HCT116 (cell line): ENCODE measurements around the gene KRTAP19-5. TPM values are rescaled to one million over a fixed set of nuclear protein-coding genes. Genes with fewer than 3 reads are reported as not detected.

Experiments
- ATAC-seq: fragments of 200-7000 bp; cut with Tn5 transposase; 2 replicates; pipeline ENCODE4 v1.9.1; 2020; ENCODE audit warnings: mild to moderate bottlenecking, moderate library complexity
- BruUV-seq: library from RNA; stranded (reverse); fragments of 400-500 nt; replicated peaks from 2 replicates; lab custom pipeline; 2021; lab: Mats Ljungman, UMichigan
- CTCF ChIA-PET: fragments of 300-600 bp; sonication (Branson Sonifier 250); formaldehyde crosslinking; loops from one replicate; lab custom pipeline; 2021; ENCODE audit warnings: antibody characterized with exemption; lab: Charles Lee
- POLR2A ChIA-PET: fragments of 300-600, 350-600 bp; sonication (Branson Sonifier 250); formaldehyde crosslinking; loops from one replicate; lab custom pipeline; 2021; ENCODE audit warnings: antibody characterized with exemption; lab: Charles Lee
- RAD21 ChIA-PET, 2 experiments: fragments of 300-600 bp; sonication (Branson Sonifier 250); formaldehyde crosslinking; loops; one replicate each; lab custom pipeline; 2023; ENCODE audit warnings: low total read pairs in 2 of 2; ENCODE audit not compliant: uncharacterized antibody in 2 of 2, unreplicated experiment in 2 of 2, low non-redundant PET in 1 of 2; lab: Charles Lee
- DNase-seq: peaks from one replicate; pipeline ENCODE4 v3.0.0-alpha.2; 2010; ENCODE audit warnings: low read depth, low spot score
- H2AFZ ChIP-seq: fragments of 200-600 bp; shearing (Covaris generic), sonication (generic); 2 replicates; pipeline ENCODE4 v1.6.1; 2017; ENCODE audit warnings: low read depth, mixed run types, mixed read lengths, antibody characterized with exemption, low read length; ENCODE audit not compliant: poor library complexity, severe bottlenecking
- H3K27ac ChIP-seq: 2 replicates; pipeline ENCODE4 v1.5.1; 2012; ENCODE audit warnings: low read depth, low read length
- H3K27me3 ChIP-seq: fragments of 200-600 bp; sonication (generic); 2 replicates; pipeline ENCODE4 v1.6.1; 2016; ENCODE audit warnings: mixed run types, low read length, mixed read lengths; ENCODE audit not compliant: insufficient read depth
- H3K36me3 ChIP-seq, 2 experiments: fragments of 200-500 bp in 1 of 2; fragments of 200-600 bp in 1 of 2; sonication (Bioruptor generic) in 1 of 2; sonication (generic) in 1 of 2; 2 replicates each; pipeline versions ENCODE4 v1.5.1 to v1.6.1; 2014 to 2016; ENCODE audit warnings: low read length in 2 of 2, inconsistent platforms in 1 of 2, mixed read lengths in 1 of 2, mixed run types in 1 of 2; ENCODE audit not compliant: insufficient read depth in 2 of 2, control insufficient read depth in 1 of 2
- H3K4me1 ChIP-seq, 2 experiments: fragments of 200-600 bp in 1 of 2; sonication (generic) in 1 of 2; 2 replicates each; pipeline versions ENCODE4 v1.5.1 to v1.6.1; 2012 to 2017; ENCODE audit warnings: low read length in 2 of 2, inconsistent platforms in 1 of 2, mild to moderate bottlenecking in 1 of 2, mixed read lengths in 1 of 2, mixed run types in 1 of 2, moderate library complexity in 1 of 2; ENCODE audit not compliant: insufficient read depth in 2 of 2, control insufficient read depth in 1 of 2
- H3K4me2 ChIP-seq: fragments of 200-600 bp; sonication (generic); 2 replicates; pipeline ENCODE4 v1.6.1; 2017; ENCODE audit warnings: mixed run types, low read length, mixed read lengths
- H3K4me3 ChIP-seq, 2 experiments: fragments of 200-600 bp in 1 of 2; sonication (generic) in 1 of 2; replicated peaks in 1 of 2; 2 replicates each; pipeline ENCODE4 v1.5.1; 2011 to 2016; ENCODE audit warnings: low read length in 2 of 2, control low read depth in 1 of 2, low read depth in 1 of 2, mild to moderate bottlenecking in 1 of 2, mixed read lengths in 1 of 2, mixed run types in 1 of 2
- H3K79me2 ChIP-seq: fragments of 200-600 bp; sonication (generic); 2 replicates; pipeline ENCODE4 v1.6.1; 2017; ENCODE audit warnings: mild to moderate bottlenecking, mixed run types, low read length, moderate library complexity, mixed read lengths; ENCODE audit not compliant: insufficient read depth
- H3K9ac ChIP-seq: fragments of 200-600 bp; sonication (generic); 2 replicates; pipeline ENCODE4 v1.6.1; 2016; ENCODE audit warnings: low read length, mixed read lengths
- H3K9me2 ChIP-seq: fragments of 200-600 bp; sonication (generic), shearing (Covaris generic); 2 replicates; pipeline ENCODE4 v1.6.1; 2017; ENCODE audit warnings: mixed run types, mild to moderate bottlenecking, moderate library complexity; ENCODE audit not compliant: insufficient read depth
- H3K9me3 ChIP-seq, 2 experiments: fragments of 200-500 bp in 1 of 2; fragments of 200-600 bp in 1 of 2; sonication (Bioruptor generic) in 1 of 2; sonication (generic) in 1 of 2; 2 replicates each; pipeline ENCODE4 v1.6.1; 2014 to 2017; ENCODE audit warnings: low read length in 2 of 2, mixed read lengths in 2 of 2, inconsistent platforms in 1 of 2, low read depth in 1 of 2, mild to moderate bottlenecking in 1 of 2, mixed run types in 1 of 2, moderate library complexity in 1 of 2; ENCODE audit not compliant: control insufficient read depth in 1 of 2, insufficient read depth in 1 of 2
- H4K20me1 ChIP-seq: fragments of 200-600 bp; sonication (generic), shearing (Covaris generic); 2 replicates; pipeline ENCODE4 v1.6.1; 2017; ENCODE audit warnings: mixed run types, mild to moderate bottlenecking, moderate library complexity; ENCODE audit not compliant: insufficient read depth
- CBX3 ChIP-seq: IDR thresholded peaks from 2 replicates; pipeline ENCODE4 v1.6.1; 2012; ENCODE audit warnings: low read depth
- CEBPB ChIP-seq: IDR thresholded peaks from 2 replicates; pipeline ENCODE4 v1.6.1; 2012; ENCODE audit warnings: low read depth
- EGR1 ChIP-seq: IDR thresholded peaks from 2 replicates; pipeline ENCODE4 v1.6.1; 2012; ENCODE audit warnings: low read depth
- ELF1 ChIP-seq: IDR thresholded peaks from 2 replicates; pipeline ENCODE4 v1.6.1; 2012; ENCODE audit warnings: low read depth, borderline replicate concordance
- EZH2 ChIP-seq: fragments of 200-600 bp; sonication (generic); IDR thresholded peaks from 2 replicates; pipeline ENCODE4 v1.6.1; 2017; ENCODE audit warnings: antibody characterized with exemption, mixed run types
- EZH2phosphoT487 ChIP-seq: fragments of 200-600 bp; IDR thresholded peaks from 2 replicates; pipeline ENCODE4 v1.6.1; 2018; ENCODE audit warnings: antibody characterized with exemption, borderline replicate concordance
- FOSL1 ChIP-seq: IDR thresholded peaks from 2 replicates; pipeline ENCODE4 v1.6.1; 2012; ENCODE audit warnings: low read depth
- JUND ChIP-seq: IDR thresholded peaks from 2 replicates; pipeline ENCODE4 v1.6.1; 2012
- POLR2A ChIP-seq: IDR thresholded peaks from 2 replicates; pipeline ENCODE4 v1.7.0; 2011; ENCODE audit warnings: borderline replicate concordance; ENCODE audit not compliant: insufficient read depth, insufficient read length; ENCODE audit errors: extremely low read depth
- POLR2AphosphoS5 ChIP-seq: IDR thresholded peaks from 2 replicates; pipeline ENCODE4 v1.6.1; 2011; ENCODE audit warnings: mild to moderate bottlenecking, low read depth, low read length, moderate library complexity
- RAD21 ChIP-seq: IDR thresholded peaks from 2 replicates; pipeline ENCODE4 v1.6.1; 2012; ENCODE audit warnings: low read depth, mild to moderate bottlenecking
- SIN3A ChIP-seq: IDR thresholded peaks from 2 replicates; pipeline ENCODE4 v1.6.1; 2012; ENCODE audit warnings: low read depth
- SRF ChIP-seq: IDR thresholded peaks from 2 replicates; pipeline ENCODE4 v1.6.1; 2012; ENCODE audit warnings: low read depth
- TCF7L2 ChIP-seq: IDR thresholded peaks from 2 replicates; pipeline ENCODE4 v1.7.0; 2011; ENCODE audit warnings: borderline replicate concordance, inconsistent platforms; ENCODE audit not compliant: insufficient read depth, insufficient read length; ENCODE audit errors: extremely low read depth
- YY1 ChIP-seq: IDR thresholded peaks from 2 replicates; pipeline ENCODE4 v1.6.1; 2011; ENCODE audit warnings: low read length, low read depth, moderate library complexity, mild to moderate bottlenecking; ENCODE audit not compliant: insufficient replicate concordance; ENCODE audit errors: extremely low read depth
- ZFX ChIP-seq: fragments of 450-650 bp; IDR thresholded peaks from 2 replicates; pipeline ENCODE4 v1.6.1; 2017
- ZNF274 ChIP-seq: fragments of 200-500 bp; sonication (Bioruptor generic); IDR thresholded peaks from 2 replicates; pipeline ENCODE4 v1.6.1; 2014; ENCODE audit warnings: mild to moderate bottlenecking, low read depth, low read length, inconsistent platforms
- intact Hi-C: fragments of 100-400 bp; cut with micrococcal nuclease; formaldehyde crosslinking; loops from 2 replicates; pipeline ENCODE4 v1.10.0; 2022
- total RNA-seq: library from RNA; stranded (reverse); gene quantifications from one replicate; pipeline ENCODE4 v1.2.1, GENCODE V29; 2021; ENCODE audit not compliant: unreplicated experiment
- TF ChIP-seq, protein P1 (sequence below): IDR thresholded peaks from 2 replicates; pipeline ENCODE4 v1.6.1; 2011; ENCODE audit warnings: mild to moderate bottlenecking, low read length, moderate library complexity; ENCODE audit not compliant: insufficient replicate concordance; ENCODE audit errors: extremely low read depth
- TF ChIP-seq, protein P2 (sequence below): IDR thresholded peaks from 2 replicates; pipeline ENCODE4 v1.6.1; 2012
- TF ChIP-seq, protein P3 (sequence below), 3 experiments: fragments of 200-600 bp in 1 of 3; sonication (generic) in 1 of 3; IDR thresholded peaks in 2 of 3; conservative IDR thresholded peaks in 1 of 3; 2 replicates each; pipeline ENCODE4 v1.5.1; 2012 to 2017; ENCODE audit warnings: low read depth in 2 of 3, low read length in 2 of 3, antibody characterized with exemption in 1 of 3, borderline replicate concordance in 1 of 3, control low read depth in 1 of 3, mild to moderate bottlenecking in 1 of 3, mixed read lengths in 1 of 3, mixed run types in 1 of 3, moderate library complexity in 1 of 3; ENCODE audit not compliant: insufficient read depth in 1 of 3

The KRTAP19-5 gene
- total RNA-seq, 1 experiment from 2014 or later, result not detected

DNA sequence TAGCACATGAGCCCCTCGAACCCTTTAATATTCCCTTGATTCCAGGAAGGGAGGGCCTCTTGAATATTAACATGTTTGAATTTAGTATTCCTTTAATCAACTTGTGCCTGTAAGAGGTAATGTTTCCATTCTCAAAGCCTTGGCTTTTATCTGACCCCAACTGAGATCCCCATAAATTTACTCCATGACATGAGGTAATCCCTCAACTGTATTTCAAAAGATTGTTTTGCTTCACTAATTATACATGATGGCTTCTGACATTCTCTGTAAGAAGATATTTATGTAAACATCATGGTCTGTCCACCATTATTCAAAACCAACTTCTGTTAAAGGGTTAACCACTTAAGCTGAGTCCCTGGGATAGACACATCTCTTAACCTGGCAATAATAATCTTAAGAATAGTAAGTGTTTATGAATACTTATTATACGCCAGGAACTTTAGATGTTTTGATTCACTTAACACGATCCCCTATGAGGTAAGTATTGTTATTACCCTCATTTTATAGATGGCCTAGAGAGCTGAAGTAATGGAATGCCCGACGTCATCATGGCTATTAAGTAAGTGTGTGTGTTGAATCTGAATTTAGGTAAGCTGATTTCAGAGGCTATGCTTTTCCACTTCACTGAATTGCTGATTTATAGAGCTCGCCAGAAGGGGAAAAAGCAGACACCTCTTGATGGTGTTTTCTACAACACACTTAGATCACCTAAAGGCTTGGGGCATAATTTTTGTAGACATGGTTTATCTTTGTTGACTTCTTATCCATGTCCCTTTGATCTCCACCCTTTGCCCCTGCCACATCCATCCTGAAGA is 32.8 kb downstream of the KRTAP19-5 start:
- no peak overlapping the region for H3K9ac ChIP-seq
- peaks cover under 1 to 23% of the 10 kb centered on the region in 2 experiments; a peak in 3 of 4 replicates for H3K9me3 ChIP-seq
- no peaks in the 10 kb centered on the region for H4K20me1 ChIP-seq
- no peaks in the 10 kb centered on the region for H3K36me3 ChIP-seq
- intact Hi-C loops, result no loop called here
- H3K4me2 ChIP-seq, result no peak overlapping the region
- no peak overlapping the region for H2AFZ ChIP-seq
- DNase-seq, result no peak
- no peak overlapping the region for H3K27ac ChIP-seq
- no peak overlapping the region for H3K4me3 ChIP-seq
- TF ChIP-seq CBX3 (no peak), YY1 (no peak), EGR1 (no peak), JUND (no peak), TCF7L2 (no peak), EZH2 (no peak), EZH2phosphoT487 (no peak), POLR2A (no peak), POLR2AphosphoS5 (no peak), ELF1 (no peak), FOSL1 (no peak), SIN3A (no peak), ZNF274 (no peak), ZFX (no peak), SRF (no peak), CEBPB (no peak), RAD21 (no peak)
- TF ChIP-seq, protein P1, sequence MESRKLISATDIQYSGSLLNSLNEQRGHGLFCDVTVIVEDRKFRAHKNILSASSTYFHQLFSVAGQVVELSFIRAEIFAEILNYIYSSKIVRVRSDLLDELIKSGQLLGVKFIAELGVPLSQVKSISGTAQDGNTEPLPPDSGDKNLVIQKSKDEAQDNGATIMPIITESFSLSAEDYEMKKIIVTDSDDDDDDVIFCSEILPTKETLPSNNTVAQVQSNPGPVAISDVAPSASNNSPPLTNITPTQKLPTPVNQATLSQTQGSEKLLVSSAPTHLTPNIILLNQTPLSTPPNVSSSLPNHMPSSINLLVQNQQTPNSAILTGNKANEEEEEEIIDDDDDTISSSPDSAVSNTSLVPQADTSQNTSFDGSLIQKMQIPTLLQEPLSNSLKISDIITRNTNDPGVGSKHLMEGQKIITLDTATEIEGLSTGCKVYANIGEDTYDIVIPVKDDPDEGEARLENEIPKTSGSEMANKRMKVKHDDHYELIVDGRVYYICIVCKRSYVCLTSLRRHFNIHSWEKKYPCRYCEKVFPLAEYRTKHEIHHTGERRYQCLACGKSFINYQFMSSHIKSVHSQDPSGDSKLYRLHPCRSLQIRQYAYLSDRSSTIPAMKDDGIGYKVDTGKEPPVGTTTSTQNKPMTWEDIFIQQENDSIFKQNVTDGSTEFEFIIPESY, result no peak
- TF ChIP-seq, protein P2, sequence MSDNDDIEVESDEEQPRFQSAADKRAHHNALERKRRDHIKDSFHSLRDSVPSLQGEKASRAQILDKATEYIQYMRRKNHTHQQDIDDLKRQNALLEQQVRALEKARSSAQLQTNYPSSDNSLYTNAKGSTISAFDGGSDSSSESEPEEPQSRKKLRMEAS, result no peak
- TF ChIP-seq, protein P3, sequence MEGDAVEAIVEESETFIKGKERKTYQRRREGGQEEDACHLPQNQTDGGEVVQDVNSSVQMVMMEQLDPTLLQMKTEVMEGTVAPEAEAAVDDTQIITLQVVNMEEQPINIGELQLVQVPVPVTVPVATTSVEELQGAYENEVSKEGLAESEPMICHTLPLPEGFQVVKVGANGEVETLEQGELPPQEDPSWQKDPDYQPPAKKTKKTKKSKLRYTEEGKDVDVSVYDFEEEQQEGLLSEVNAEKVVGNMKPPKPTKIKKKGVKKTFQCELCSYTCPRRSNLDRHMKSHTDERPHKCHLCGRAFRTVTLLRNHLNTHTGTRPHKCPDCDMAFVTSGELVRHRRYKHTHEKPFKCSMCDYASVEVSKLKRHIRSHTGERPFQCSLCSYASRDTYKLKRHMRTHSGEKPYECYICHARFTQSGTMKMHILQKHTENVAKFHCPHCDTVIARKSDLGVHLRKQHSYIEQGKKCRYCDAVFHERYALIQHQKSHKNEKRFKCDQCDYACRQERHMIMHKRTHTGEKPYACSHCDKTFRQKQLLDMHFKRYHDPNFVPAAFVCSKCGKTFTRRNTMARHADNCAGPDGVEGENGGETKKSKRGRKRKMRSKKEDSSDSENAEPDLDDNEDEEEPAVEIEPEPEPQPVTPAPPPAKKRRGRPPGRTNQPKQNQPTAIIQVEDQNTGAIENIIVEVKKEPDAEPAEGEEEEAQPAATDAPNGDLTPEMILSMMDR (IDR thresholded peaks at IDR 0.05 in 2 of 3, conservative IDR thresholded peaks at IDR 0.05 in 1 of 3; ENCODE audit: borderline replicate concordance in 1 of 3, insufficient read depth in 1 of 3, low read depth in 2 of 3, low read length in 2 of 3), result no peak
- CTCF ChIA-PET, result no interaction called here
- RAD21 ChIA-PET, result no interaction called here
- no peaks in the 10 kb centered on the region for H3K27me3 ChIP-seq
- BruUV-seq, result no TSS peak
- POLR2A ChIA-PET, result no interaction called here
- no peaks in the 10 kb centered on the region for H3K9me2 ChIP-seq
- H3K79me2 ChIP-seq, result no peaks in the 10 kb centered on the region
- ATAC-seq, result no peak
- no peaks in the 10 kb centered on the region for H3K4me1 ChIP-seq
